ENCODE results near the gene ECT2. TPM values are rescaled to one million over a fixed set of nuclear protein-coding genes. Genes with fewer than 3 reads are reported as not detected.

Gene ECT2
- polyA plus RNA-seq, 1 donor from 2014 or later, result 6.3 TPM

- H3K79me2 ChIP-seq (replicated peaks; ENCODE audit: insufficient read depth, low read length), result no peaks in the 10 kb centered on the region
- H3K9me3 ChIP-seq (ENCODE audit: low read length), result no peaks in the 10 kb centered on the region
- H3K27me3 ChIP-seq (ENCODE audit: insufficient read depth, low read depth, low read length), result peaks cover 5% of the 10 kb centered on the region
- H3K36me3 ChIP-seq (ENCODE audit: insufficient read depth, low read length), result no peaks in the 10 kb centered on the region
- no peaks in the 10 kb centered on the region for H3K9me2 ChIP-seq (ENCODE audit: insufficient read depth, low read length)
- peak overlapping the region; percentile 82 for H3K4me3 ChIP-seq (ENCODE audit: low read length)
- no peak overlapping the region for H3K27ac ChIP-seq (ENCODE audit: low read length)
- no peak overlapping the region for H3K9ac ChIP-seq (ENCODE audit: low read length)
- H4K20me1 ChIP-seq (ENCODE audit: insufficient read depth), result no peaks in the 10 kb centered on the region
- peak overlapping the region; percentile 45 for H3K4me2 ChIP-seq (ENCODE audit: low read length)
- H2AFZ ChIP-seq (ENCODE audit: low read depth, low read length), result peak overlapping the region; percentile 46
- H3F3A ChIP-seq (ENCODE audit: insufficient read depth, low read length, poor library complexity, severe bottlenecking), result no peaks in the 10 kb centered on the region
- TF ChIP-seq MXI1 (conservative IDR thresholded peaks at IDR 0.05; ENCODE audit: poor library complexity, severe bottlenecking), result no peak
- no peak for TF ChIP-seq POLR2AphosphoS5 (IDR thresholded peaks at IDR 0.05)
- no peak for TF ChIP-seq REST (IDR thresholded peaks at IDR 0.05; ENCODE audit: borderline replicate concordance)
- TF ChIP-seq RAD21 (conservative IDR thresholded peaks at IDR 0.05), result no peak
- no peak for TF ChIP-seq EP300 (conservative IDR thresholded peaks at IDR 0.05; ENCODE audit: poor library complexity, severe bottlenecking)
- TF ChIP-seq TAF1 (IDR thresholded peaks at IDR 0.05; ENCODE audit: low read depth), result no peak
- TF ChIP-seq SMC3 (conservative IDR thresholded peaks at IDR 0.05; ENCODE audit: poor library complexity), result no peak
- TF ChIP-seq CTCF (IDR thresholded peaks at IDR 0.05; ENCODE audit: poor library complexity, severe bottlenecking), result no peak
- TF ChIP-seq EZH2 (IDR thresholded peaks at IDR 0.05; ENCODE audit: borderline replicate concordance, insufficient read depth, low read length, poor library complexity, severe bottlenecking), result no peak
Observed at GRCh38 chr3:172711454-172711795, 39.1 kb upstream of the ECT2 start.

GRCh38 chr3:172713316-172713715, 37.2 kb upstream of the ECT2 start:
- Histone ChIP-seq H3F3A (ENCODE audit: insufficient read depth, low read length, poor library complexity, severe bottlenecking) (no peaks in the 10 kb centered on the region), H2AFZ (ENCODE audit: low read depth, low read length) (no peak overlapping the region), H3K9me2 (ENCODE audit: insufficient read depth, low read length) (no peaks in the 10 kb centered on the region), H3K9me3 (ENCODE audit: low read length) (no peaks in the 10 kb centered on the region), H3K9ac (ENCODE audit: low read length) (no peak overlapping the region), H3K36me3 (ENCODE audit: insufficient read depth, low read length) (no peaks in the 10 kb centered on the region), H3K27ac (ENCODE audit: low read length) (no peak overlapping the region), H3K27me3 (ENCODE audit: insufficient read depth, low read depth, low read length) (peaks cover 5% of the 10 kb centered on the region), H4K20me1 (ENCODE audit: insufficient read depth) (no peaks in the 10 kb centered on the region), H3K4me3 (ENCODE audit: low read length) (no peak overlapping the region), H3K4me2 (ENCODE audit: low read length) (no peak overlapping the region), H3K79me2 (replicated peaks; ENCODE audit: insufficient read depth, low read length) (no peaks in the 10 kb centered on the region)
- TF ChIP-seq CTCF (IDR thresholded peaks at IDR 0.05; ENCODE audit: poor library complexity, severe bottlenecking), result no peak
- no peak for TF ChIP-seq POLR2AphosphoS5 (IDR thresholded peaks at IDR 0.05)
- TF ChIP-seq TAF1 (IDR thresholded peaks at IDR 0.05; ENCODE audit: low read depth), result no peak
- TF ChIP-seq MXI1 (conservative IDR thresholded peaks at IDR 0.05; ENCODE audit: poor library complexity, severe bottlenecking), result no peak
- TF ChIP-seq REST (IDR thresholded peaks at IDR 0.05; ENCODE audit: borderline replicate concordance), result no peak
- TF ChIP-seq EZH2 (IDR thresholded peaks at IDR 0.05; ENCODE audit: borderline replicate concordance, insufficient read depth, low read length, poor library complexity, severe bottlenecking), result no peak
- no peak for TF ChIP-seq EP300 (conservative IDR thresholded peaks at IDR 0.05; ENCODE audit: poor library complexity, severe bottlenecking)
- TF ChIP-seq RAD21 (conservative IDR thresholded peaks at IDR 0.05), result no peak
- TF ChIP-seq SMC3 (conservative IDR thresholded peaks at IDR 0.05; ENCODE audit: poor library complexity), result no peak
